Measurements from ENCODE around the gene LRRN3. TPM values are rescaled to one million over a fixed set of nuclear protein-coding genes. Genes with fewer than 3 reads are reported as not detected.

The LRRN3 gene
- total and polyA plus RNA-seq, 2 donors = 2.2 to 39.1 TPM

DNA sequence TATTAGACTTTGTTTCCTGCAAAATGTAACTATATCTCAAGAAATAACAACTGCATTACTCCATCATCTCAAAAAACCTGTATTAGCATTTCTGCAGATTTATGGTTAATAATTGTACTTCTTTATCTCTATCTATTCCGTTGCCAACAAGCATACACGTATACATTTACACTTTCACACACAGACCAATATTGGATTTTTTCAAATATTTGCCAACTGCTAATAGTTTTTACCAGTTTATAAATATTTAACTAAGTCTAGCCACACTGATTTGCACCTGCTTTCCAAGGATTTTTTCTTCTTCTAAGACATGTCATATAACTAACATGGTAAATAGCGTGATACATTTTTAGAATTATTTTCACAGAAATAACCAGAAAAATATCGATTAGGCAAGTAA is 12.2 kb downstream of the LRRN3 start:
- DNase-seq (ENCODE audit: extremely low spot score) = no peak
- Histone ChIP-seq H3K36me3 (ENCODE audit: insufficient read depth) (no peaks in the 10 kb centered on the region), H3K4me1 (ENCODE audit: insufficient read depth) (no peaks in the 10 kb centered on the region), H3K27ac (ENCODE audit: low read depth) (no peak overlapping the region), H3K4me3 (ENCODE audit: low read depth, low read length) (no peak overlapping the region)
- WGBS = 97% methylated on average over 4 of the region's 4 CpGs

DNA sequence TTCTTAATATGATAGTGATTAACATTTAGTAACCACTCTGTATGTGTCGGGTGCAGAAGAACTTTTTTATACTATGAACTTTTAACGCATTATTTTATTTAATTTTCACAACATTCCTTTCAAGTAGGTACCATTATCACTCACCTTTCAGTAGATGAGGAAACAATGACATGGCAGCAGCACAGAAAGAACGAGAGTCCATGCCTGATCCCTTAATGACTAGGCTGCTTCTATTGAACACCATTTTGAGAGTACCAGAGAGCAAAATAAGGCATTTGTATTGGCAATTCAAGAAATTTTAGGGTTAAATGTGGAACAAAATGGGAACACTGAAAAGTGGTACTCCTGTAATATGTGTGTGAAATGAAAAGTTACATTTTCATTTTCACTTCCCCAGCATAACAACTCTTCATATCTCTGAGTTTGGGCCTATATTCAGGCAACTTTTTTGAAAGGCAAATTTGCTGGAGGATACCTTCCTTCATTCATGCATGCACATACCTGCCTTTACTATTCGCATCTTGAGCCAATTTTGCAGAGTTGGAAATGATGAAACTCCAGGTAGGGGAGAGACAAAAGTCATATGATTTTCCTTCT is 12.8 kb downstream of the LRRN3 start:
- H3K27ac ChIP-seq (ENCODE audit: low read depth) = no peak overlapping the region
- no peaks in the 10 kb centered on the region for H3K36me3 ChIP-seq (ENCODE audit: insufficient read depth)
- WGBS = 96% methylated on average over 4 of the region's 4 CpGs
- H3K4me3 ChIP-seq (ENCODE audit: low read depth, low read length) = no peak overlapping the region
- no peaks in the 10 kb centered on the region for H3K4me1 ChIP-seq (ENCODE audit: insufficient read depth)
- no peak for DNase-seq (ENCODE audit: extremely low spot score)

DNA sequence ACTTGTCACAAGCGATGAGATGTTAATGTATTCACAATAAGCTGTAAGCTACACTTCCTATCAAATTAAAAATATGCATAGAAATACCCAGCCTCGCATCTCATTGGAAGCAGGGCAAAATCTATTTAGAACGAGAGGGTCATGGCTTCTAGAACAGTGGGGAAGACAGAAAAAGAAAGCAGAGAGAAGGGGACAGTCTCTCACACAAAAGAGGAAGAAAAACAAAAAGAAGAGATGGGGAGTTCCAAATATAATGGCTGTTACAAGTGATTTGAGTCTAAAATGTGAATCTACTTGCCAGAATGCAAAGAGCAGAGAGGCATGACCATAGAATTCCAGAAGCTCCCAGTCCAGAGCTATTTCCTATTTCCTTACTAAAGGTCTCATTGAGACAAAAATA is 13.8 kb downstream of the LRRN3 start:
- no peak overlapping the region for H3K4me3 ChIP-seq (ENCODE audit: low read depth, low read length)
- H3K4me1 ChIP-seq (ENCODE audit: insufficient read depth) = no peaks in the 10 kb centered on the region
- 92% methylated on average over 3 of the region's 3 CpGs for WGBS
- H3K27ac ChIP-seq (ENCODE audit: low read depth) = no peak overlapping the region
- DNase-seq (ENCODE audit: extremely low spot score) = no peak
- no peaks in the 10 kb centered on the region for H3K36me3 ChIP-seq (ENCODE audit: insufficient read depth)

DNA sequence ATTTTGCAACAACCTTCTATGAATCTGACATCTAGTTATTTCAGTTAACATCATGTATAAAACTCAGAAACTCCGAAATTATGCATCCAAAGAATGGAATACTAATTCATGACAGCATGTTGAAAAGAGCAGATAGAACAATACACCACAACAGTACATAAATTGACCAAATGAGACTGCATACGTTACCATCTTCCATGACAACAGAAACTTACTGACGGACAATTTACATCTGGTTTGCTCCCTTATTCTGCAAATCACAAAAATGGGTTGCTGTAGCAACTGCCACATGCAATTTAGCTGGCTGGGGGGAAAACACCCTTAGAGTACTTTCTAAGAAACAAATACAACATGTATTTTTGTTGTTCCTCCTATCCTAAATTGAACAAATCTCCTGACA is 14.3 kb downstream of the LRRN3 start:
- 93% methylated on average over 3 of the region's 3 CpGs for WGBS
- DNase-seq (ENCODE audit: extremely low spot score) = no peak

DNA sequence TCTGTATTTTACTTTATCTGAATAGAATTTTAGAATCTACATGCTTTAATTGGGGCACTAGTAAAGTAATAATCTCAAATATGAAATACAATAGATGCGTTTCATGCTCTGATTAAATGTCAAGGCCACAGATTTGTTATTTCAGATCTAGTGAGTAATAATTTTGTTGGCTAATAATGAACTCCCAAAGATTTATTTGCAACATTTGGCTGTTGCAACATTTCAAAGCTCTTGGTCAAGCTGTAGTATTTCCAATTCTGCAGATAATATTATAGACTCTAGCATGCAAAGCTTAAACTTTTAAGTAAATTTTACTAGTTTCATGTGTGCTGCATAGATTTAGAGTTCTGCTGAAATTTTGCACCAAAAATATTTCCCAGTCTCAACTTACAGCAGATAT is 16.7 kb downstream of the LRRN3 start:
- Histone ChIP-seq H3K4me1 (ENCODE audit: insufficient read depth) (no peaks in the 10 kb centered on the region), H3K4me3 (ENCODE audit: low read depth, low read length) (no peak overlapping the region), H3K27ac (ENCODE audit: low read depth) (no peak overlapping the region), H3K36me3 (ENCODE audit: insufficient read depth) (no peaks in the 10 kb centered on the region)
- 57% methylated on average over 1 of the region's 1 CpG for WGBS
- no peak for DNase-seq (ENCODE audit: extremely low spot score)

More for the DNA sequence above, 14.3 kb downstream of the LRRN3 start:
- no peaks in the 10 kb centered on the region for H3K4me1 ChIP-seq (ENCODE audit: insufficient read depth)
- no peak overlapping the region for H3K27ac ChIP-seq (ENCODE audit: low read depth)
- H3K4me3 ChIP-seq (ENCODE audit: low read depth, low read length) = no peak overlapping the region
- no peaks in the 10 kb centered on the region for H3K36me3 ChIP-seq (ENCODE audit: insufficient read depth)

DNA sequence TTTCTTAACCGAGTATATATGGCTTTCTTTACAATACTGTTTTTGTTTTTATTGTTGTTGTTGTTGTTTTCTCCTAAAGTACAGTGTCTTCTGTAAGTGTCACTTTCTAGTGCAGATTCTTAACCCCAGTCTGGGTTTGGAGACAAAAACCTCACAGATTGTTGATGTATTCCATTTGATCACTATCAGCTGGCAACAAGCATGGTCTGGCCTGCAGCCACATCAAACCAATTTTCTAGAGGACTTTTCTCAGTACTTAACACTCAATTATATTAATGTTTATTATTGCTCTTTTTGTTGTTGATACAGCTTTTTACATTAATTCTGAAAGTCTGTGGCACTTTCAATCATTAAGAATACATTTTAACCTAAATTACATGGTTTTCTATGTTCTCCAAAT is 17.1 kb downstream of the LRRN3 start:
- H3K4me1 ChIP-seq (ENCODE audit: insufficient read depth) = no peaks in the 10 kb centered on the region
- WGBS = 61% methylated on average over 1 of the region's 1 CpG

DNA sequence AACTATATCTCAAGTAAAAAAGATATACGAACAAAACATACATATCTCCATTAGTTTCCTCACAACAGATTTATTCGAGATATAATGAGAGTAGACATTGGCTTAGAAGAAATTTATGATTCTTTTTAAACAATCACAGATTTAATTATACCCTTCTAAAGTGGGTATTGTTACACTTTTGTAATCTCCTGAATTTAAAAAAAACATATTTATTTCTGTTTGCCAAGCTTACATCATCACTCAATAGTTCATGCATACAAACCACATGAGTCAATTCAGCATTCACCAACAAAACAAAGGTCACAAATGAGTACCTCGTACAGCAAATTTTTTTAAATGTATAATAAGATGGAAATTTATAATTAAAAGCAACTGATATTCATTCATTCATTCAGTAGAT is 17.6 kb downstream of the LRRN3 start:
- Histone ChIP-seq H3K4me1 (ENCODE audit: insufficient read depth) (no peaks in the 10 kb centered on the region), H3K36me3 (ENCODE audit: insufficient read depth) (no peaks in the 10 kb centered on the region), H3K27ac (ENCODE audit: low read depth) (no peak overlapping the region), H3K4me3 (ENCODE audit: low read depth, low read length) (no peak overlapping the region)
- DNase-seq (ENCODE audit: extremely low spot score) = no peak
- WGBS = 74% methylated on average over 3 of the region's 3 CpGs

More for the DNA sequence above, 17.1 kb downstream of the LRRN3 start:
- Histone ChIP-seq H3K27ac (ENCODE audit: low read depth) (no peak overlapping the region), H3K36me3 (ENCODE audit: insufficient read depth) (no peaks in the 10 kb centered on the region), H3K4me3 (ENCODE audit: low read depth, low read length) (no peak overlapping the region)
- DNase-seq (ENCODE audit: extremely low spot score) = no peak

DNA sequence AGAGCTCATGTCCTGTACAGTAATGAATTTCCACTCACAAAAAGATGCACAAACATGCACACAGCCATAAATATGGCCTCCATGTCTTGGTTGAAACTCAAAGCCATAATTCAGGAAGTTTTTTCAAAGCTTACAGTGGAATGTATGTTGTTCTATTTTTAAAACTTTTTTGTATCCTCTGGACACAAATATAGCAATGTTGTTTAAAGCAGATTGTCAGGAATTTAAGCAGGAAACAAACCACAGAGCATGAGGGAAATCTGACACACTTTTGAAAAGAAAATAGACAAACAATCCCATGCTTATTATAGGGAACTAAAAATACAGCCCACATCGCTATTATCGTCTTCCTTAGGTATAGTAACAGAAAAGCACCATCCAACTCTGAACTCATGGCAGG is 21.5 kb downstream of the LRRN3 start:
- WGBS = 48% methylated on average over 2 of the region's 2 CpGs
- DNase-seq (ENCODE audit: extremely low spot score) = no peak
- Histone ChIP-seq H3K27ac (ENCODE audit: low read depth) (no peak overlapping the region), H3K4me1 (ENCODE audit: insufficient read depth) (no peaks in the 10 kb centered on the region), H3K36me3 (ENCODE audit: insufficient read depth) (no peaks in the 10 kb centered on the region), H3K4me3 (ENCODE audit: low read depth, low read length) (no peak overlapping the region)

DNA sequence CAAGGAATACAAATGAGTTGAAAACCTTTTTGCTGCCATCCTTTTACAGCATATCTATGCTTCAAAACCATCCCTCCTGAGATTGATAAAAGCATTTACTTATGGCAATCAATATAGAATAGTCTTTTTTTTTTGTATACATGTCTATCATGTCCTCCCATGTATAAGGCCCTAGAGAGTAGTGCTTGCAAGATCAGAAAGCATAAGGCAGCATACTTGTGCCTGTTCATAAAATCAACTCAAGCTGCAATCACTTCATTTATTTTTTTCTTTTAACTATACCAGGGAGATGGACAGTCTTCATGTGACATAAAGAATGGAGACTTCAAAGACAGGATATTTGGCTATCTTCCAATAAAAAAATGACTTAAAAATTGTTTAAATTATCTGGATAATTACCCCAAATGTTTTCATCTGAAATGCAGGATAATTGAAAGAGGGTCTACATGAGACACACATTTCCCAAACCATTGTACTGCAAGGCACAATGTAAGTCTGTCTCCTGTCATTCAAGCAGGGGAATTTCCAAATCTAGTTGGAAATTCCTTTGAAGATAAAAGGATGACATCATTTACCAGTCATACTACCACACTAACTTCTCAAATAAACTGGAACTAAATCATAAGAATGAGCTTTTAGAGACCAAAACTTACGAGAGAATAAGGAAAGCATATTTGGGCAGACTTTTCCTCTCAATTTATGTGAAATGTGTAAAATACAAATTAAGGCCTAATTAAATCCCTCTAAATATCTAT is 22.5 kb downstream of the LRRN3 start:
- Histone ChIP-seq H3K27ac (ENCODE audit: low read depth) (no peak overlapping the region), H3K4me3 (ENCODE audit: low read depth, low read length) (no peak overlapping the region), H3K4me1 (ENCODE audit: insufficient read depth) (no peaks in the 10 kb centered on the region), H3K36me3 (ENCODE audit: insufficient read depth) (no peaks in the 10 kb centered on the region)
- no peak for DNase-seq (ENCODE audit: extremely low spot score)
- 62% methylated on average over 1 of the region's 1 CpG for WGBS

DNA sequence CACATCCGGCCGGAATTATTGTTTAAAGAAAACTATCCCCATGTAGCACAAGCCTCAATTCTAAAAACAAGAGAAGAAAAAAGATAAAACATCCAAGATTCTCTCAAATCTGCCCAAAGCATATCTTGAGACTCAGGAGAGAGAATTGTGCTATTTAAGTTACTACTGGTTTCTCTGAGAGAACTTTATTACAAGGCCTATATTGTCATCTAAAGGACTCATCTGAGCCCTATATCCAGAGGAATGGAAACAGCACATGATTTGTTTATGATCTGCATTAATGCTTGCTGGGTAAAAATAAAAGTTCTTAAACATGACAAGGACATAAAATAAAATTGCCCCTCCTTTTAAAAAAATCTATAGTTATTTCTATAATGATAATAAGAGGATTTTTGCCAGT is 25.0 kb downstream of the LRRN3 start:
- DNase-seq (ENCODE audit: extremely low spot score) = no peak
- Histone ChIP-seq H3K4me1 (ENCODE audit: insufficient read depth) (no peaks in the 10 kb centered on the region), H3K36me3 (ENCODE audit: insufficient read depth) (no peaks in the 10 kb centered on the region), H3K4me3 (ENCODE audit: low read depth, low read length) (no peak overlapping the region), H3K27ac (ENCODE audit: low read depth) (no peak overlapping the region)
- 93% methylated on average over 2 of the region's 2 CpGs for WGBS

DNA sequence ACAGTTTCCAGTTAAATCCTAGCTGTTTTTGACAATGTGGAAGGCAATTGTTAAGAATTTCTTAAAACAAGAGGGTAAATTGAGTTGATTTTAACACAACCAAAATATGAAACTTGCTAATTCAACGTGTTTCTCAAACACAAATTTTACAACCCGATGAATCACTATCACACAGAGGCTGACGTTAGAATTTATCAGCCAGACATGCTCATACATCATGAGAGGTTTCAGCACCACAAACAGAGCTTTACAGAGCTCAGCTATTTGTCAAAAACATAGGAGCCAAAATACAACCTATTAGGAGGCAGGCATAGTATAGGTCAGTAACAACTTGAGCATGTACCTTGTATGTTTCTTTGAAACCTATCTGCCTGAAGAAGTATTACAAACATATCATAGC is 36.1 kb downstream of the LRRN3 start:
- WGBS = 11% methylated on average over 3 of the region's 3 CpGs
- no peak for DNase-seq (ENCODE audit: extremely low spot score)
- Histone ChIP-seq H3K4me1 (ENCODE audit: insufficient read depth) (no peaks in the 10 kb centered on the region), H3K4me3 (ENCODE audit: low read depth, low read length) (no peak overlapping the region), H3K36me3 (ENCODE audit: insufficient read depth) (no peaks in the 10 kb centered on the region), H3K27ac (ENCODE audit: low read depth) (no peak overlapping the region)

DNA sequence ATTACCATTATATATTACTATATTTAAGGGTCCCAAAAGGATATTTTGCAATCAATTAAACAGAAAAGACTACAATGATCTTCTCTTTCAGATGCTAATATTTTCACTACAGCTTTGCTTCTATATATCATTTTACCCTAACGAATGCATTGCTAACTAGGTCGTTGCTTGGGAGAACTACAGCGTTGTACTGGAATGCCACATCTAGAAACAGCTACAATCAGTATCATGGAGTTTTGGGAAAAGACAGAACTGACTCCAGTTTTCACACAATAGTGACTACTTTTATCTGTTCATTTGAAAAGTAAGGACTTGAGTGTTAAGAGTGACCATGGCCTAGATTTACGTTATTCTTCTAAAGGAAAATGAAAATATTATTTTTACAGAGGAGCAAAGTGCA is 38.5 kb downstream of the LRRN3 start:
- DNase-seq (ENCODE audit: extremely low spot score) = no peak
- WGBS = 96% methylated on average over 4 of the region's 4 CpGs
- H3K27ac ChIP-seq (ENCODE audit: low read depth) = no peak overlapping the region
- H3K4me1 ChIP-seq (ENCODE audit: insufficient read depth) = no peaks in the 10 kb centered on the region
- H3K36me3 ChIP-seq (ENCODE audit: insufficient read depth) = no peaks in the 10 kb centered on the region
- no peak overlapping the region for H3K4me3 ChIP-seq (ENCODE audit: low read depth, low read length)

DNA sequence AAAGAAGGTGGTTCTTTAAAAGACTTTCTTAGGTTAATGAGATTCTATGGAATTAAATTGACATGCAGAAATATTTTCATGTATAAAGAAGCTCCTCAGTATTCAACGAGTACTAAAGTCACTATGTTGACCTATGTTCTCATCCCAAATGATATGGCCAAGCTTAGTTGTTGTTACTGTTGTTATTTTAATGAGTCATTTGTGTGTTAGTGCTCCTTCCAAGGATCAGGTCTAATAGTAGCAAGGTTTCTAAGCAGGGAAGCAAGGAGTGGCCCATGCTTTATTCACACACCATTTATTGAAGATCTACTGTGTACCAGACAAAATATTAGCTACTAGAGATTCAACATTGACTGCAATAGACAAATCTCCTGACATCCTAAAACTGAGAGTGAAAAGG is 41.9 kb downstream of the LRRN3 start:
- Histone ChIP-seq H3K27ac (ENCODE audit: low read depth) (no peak overlapping the region), H3K36me3 (ENCODE audit: insufficient read depth) (no peaks in the 10 kb centered on the region), H3K4me3 (ENCODE audit: low read depth, low read length) (no peak overlapping the region), H3K4me1 (ENCODE audit: insufficient read depth) (no peaks in the 10 kb centered on the region)
- DNase-seq (ENCODE audit: extremely low spot score) = no peak
- WGBS = 80% methylated on average over 1 of the region's 1 CpG

DNA sequence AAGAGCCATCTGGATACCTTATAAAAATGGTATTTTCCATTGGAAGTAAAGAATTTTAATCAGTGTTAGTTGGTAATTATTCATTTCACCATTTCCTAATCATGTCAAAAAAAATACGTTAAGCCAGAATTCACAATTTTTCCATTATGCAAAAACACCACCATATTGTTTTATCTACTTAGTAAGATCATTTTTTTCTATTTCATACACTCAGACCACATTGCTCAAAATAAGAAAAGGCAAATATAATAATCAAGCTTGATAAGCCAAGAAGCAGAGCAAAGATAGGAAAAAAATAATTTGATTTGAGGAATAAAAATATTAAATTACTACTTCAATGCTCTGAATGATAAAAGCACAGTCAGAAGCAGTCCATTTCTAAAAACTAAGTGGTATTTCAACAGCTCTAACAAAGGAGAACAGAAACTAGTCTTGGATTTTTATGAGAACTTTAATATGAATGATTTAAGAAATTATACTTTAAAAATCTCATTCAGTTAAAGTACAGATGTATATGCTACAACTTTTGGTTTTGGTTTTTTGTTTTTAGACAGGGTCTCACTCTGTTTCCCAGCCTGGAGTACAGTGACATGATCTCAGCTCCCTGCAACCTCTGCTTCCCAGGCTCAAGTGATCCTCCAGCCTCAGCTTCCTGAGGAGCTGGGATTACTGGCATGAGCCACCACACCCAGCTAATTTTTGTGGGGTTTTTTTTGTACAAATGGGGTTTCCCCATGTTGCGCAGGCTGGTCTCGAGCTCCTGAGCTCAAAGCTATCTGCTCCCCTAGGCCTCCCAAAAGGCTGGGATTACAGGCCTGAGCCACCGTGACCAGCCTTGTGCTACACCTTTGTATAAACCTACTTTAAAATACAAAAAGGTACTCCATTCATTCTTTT is 46.6 kb downstream of the LRRN3 start:
- Histone ChIP-seq H3K4me3 (ENCODE audit: low read depth, low read length) (no peak overlapping the region), H3K27ac (ENCODE audit: low read depth) (no peak overlapping the region), H3K4me1 (ENCODE audit: insufficient read depth) (no peaks in the 10 kb centered on the region), H3K36me3 (ENCODE audit: insufficient read depth) (no peaks in the 10 kb centered on the region)
- DNase-seq (ENCODE audit: extremely low spot score) = no peak
- WGBS = 80% methylated on average over 4 of the region's 4 CpGs
